SK-N-SH (cell line): ENCODE data around the gene SERPINA3. TPM values are rescaled to one million over a fixed set of nuclear protein-coding genes. Genes with fewer than 3 reads are reported as not detected.

Source experiments
- CTCF ChIA-PET: fragments of 300-600, 350-600 bp; formaldehyde crosslinking; extraction: SDS; loops from one replicate; lab custom pipeline; 2021; lab: Yijun Ruan, JAX
- POLR2A ChIA-PET: fragments of 350-600 bp; sonication (Branson Sonifier 250); formaldehyde crosslinking; extraction: SDS; loops from one replicate; lab custom pipeline; 2020; ENCODE audit warnings: antibody characterized with exemption, inconsistent platforms; lab: Yijun Ruan, JAX
- DNase-seq: peaks from one replicate; pipeline ENCODE4 v3.0.0; 2012
- H2AFZ ChIP-seq: fragments of 200-600 bp; sonication (generic); 2 replicates; pipeline ENCODE4 v1.8.1; 2016; ENCODE audit warnings: antibody characterized with exemption, mild to moderate bottlenecking, low read depth
- H3F3A ChIP-seq: fragments of 200-600 bp; sonication (generic); replicated peaks from 2 replicates; pipeline ENCODE3; 2016; ENCODE audit warnings: antibody characterized with exemption, mild to moderate bottlenecking; ENCODE audit not compliant: insufficient read depth
- H3K27ac ChIP-seq, 2 experiments: fragments of 200-500 bp in 1 of 2; fragments of 200-600 bp in 1 of 2; sonication (Bioruptor generic) in 1 of 2; sonication (generic), shearing (Covaris generic) in 1 of 2; 2 replicates each; pipeline versions ENCODE4 v1.5.1 to v1.6.1; 2014 to 2016; ENCODE audit warnings: low read depth in 2 of 2, inconsistent platforms in 1 of 2, low read length in 1 of 2, mild to moderate bottlenecking in 1 of 2, mixed read lengths in 1 of 2
- H3K27me3 ChIP-seq: fragments of 200-600 bp; sonication (generic), shearing (Covaris generic); 2 replicates; pipeline ENCODE4 v1.6.1; 2016; ENCODE audit warnings: mixed run types; ENCODE audit not compliant: insufficient read depth
- H3K36me3 ChIP-seq, 2 experiments: fragments of 200-500 bp in 1 of 2; fragments of 200-600 bp in 1 of 2; sonication (Bioruptor generic) in 1 of 2; sonication (generic) in 1 of 2; replicated peaks in 1 of 2; 2 replicates each; pipeline versions ENCODE3 to v1.5.1; 2014 to 2016; ENCODE audit warnings: low read length in 1 of 2, mild to moderate bottlenecking in 1 of 2; ENCODE audit not compliant: insufficient read depth in 2 of 2, control insufficient read depth in 1 of 2
- H3K4me1 ChIP-seq, 2 experiments: fragments of 200-500 bp in 1 of 2; fragments of 200-600 bp in 1 of 2; sonication (Bioruptor generic) in 1 of 2; sonication (generic), shearing (Covaris generic) in 1 of 2; 2 replicates each; pipeline versions ENCODE4 v1.5.1 to v1.6.1; 2014 to 2016; ENCODE audit warnings: low read depth in 1 of 2, low read length in 1 of 2, mixed run types in 1 of 2; ENCODE audit not compliant: insufficient read depth in 2 of 2, control insufficient read depth in 1 of 2
- H3K4me2 ChIP-seq: fragments of 200-600 bp; sonication (generic), shearing (Covaris generic); 2 replicates; pipeline ENCODE4 v1.6.1; 2017; ENCODE audit warnings: mixed run types
- H3K4me3 ChIP-seq, 2 experiments: fragments of 200-500 bp in 1 of 2; fragments of 200-600 bp in 1 of 2; sonication (Bioruptor generic) in 1 of 2; sonication (generic), shearing (Covaris generic) in 1 of 2; 2 replicates each; pipeline versions ENCODE4 v1.5.1 to v1.8.1; 2014 to 2016; ENCODE audit warnings: low read depth in 2 of 2, inconsistent platforms in 1 of 2, low read length in 1 of 2, mild to moderate bottlenecking in 1 of 2, mixed read lengths in 1 of 2, moderate library complexity in 1 of 2
- H3K79me2 ChIP-seq: fragments of 200-600 bp; sonication (generic); 2 replicates; pipeline ENCODE4 v1.8.1; 2017; ENCODE audit warnings: mild to moderate bottlenecking; ENCODE audit not compliant: insufficient read depth
- H3K9ac ChIP-seq: fragments of 200-600 bp; sonication (generic); 2 replicates; pipeline ENCODE4 v1.6.1; 2017; ENCODE audit warnings: mixed run types
- H3K9me2 ChIP-seq: fragments of 200-600 bp; sonication (generic); 2 replicates; pipeline ENCODE4 v1.6.1; 2017; ENCODE audit warnings: mixed run types
- H3K9me3 ChIP-seq: fragments of 200-600 bp; sonication (generic); 2 replicates; pipeline ENCODE4 v1.6.1; 2017; ENCODE audit warnings: mixed run types, mild to moderate bottlenecking, moderate library complexity
- H4K20me1 ChIP-seq: fragments of 200-600 bp; sonication (generic); 2 replicates; pipeline ENCODE4 v1.6.1; 2017; ENCODE audit warnings: mild to moderate bottlenecking, mixed run types; ENCODE audit not compliant: insufficient read depth
- CHD2 ChIP-seq: fragments of 150-350 bp; IDR thresholded peaks from 2 replicates; pipeline ENCODE4 v1.6.1; 2018; ENCODE audit warnings: low read length; ENCODE audit not compliant: partially characterized antibody
- EP300 ChIP-seq, 2 experiments: IDR thresholded peaks; 2 replicates each; pipeline versions ENCODE4 v1.4.0 to v1.6.1; 2012; ENCODE audit warnings: borderline replicate concordance in 1 of 2, low read depth in 1 of 2, low read length in 1 of 2
- EZH2phosphoT487 ChIP-seq: fragments of 200-600 bp; sonication (generic); IDR thresholded peaks from 2 replicates; pipeline ENCODE4 v1.6.1; 2017; ENCODE audit warnings: low read depth, mixed run types, mild to moderate bottlenecking, antibody characterized with exemption, moderate library complexity, borderline replicate concordance
- FOSL2 ChIP-seq: IDR thresholded peaks from 2 replicates; pipeline ENCODE4 v1.4.0; 2012; ENCODE audit warnings: low read depth, mild to moderate bottlenecking, moderate library complexity, borderline replicate concordance
- GATA2 ChIP-seq: sonication (generic); formaldehyde crosslinking; IDR thresholded peaks from 2 replicates; pipeline ENCODE4 v1.5.0; 2020; ENCODE audit warnings: mild to moderate bottlenecking, missing genetic modification reagents
- IRF3 ChIP-seq: fragments of 150-350 bp; IDR thresholded peaks from 2 replicates; pipeline ENCODE4 v1.6.1; 2016; ENCODE audit warnings: mild to moderate bottlenecking, low read depth, low read length
- MAX ChIP-seq: IDR thresholded peaks from 2 replicates; pipeline ENCODE4 v1.4.0; 2012; ENCODE audit warnings: low read depth
- MEF2A ChIP-seq: IDR thresholded peaks from 2 replicates; pipeline ENCODE4 v1.4.0; 2012; ENCODE audit warnings: low read depth, borderline replicate concordance
- MXI1 ChIP-seq: IDR thresholded peaks from 2 replicates; pipeline ENCODE4 v1.6.1; 2012; ENCODE audit warnings: mild to moderate bottlenecking, low read depth, low read length, improper control_type of control experiment
- NFIC ChIP-seq: IDR thresholded peaks from 2 replicates; pipeline ENCODE4 v1.4.0; 2012; ENCODE audit warnings: borderline replicate concordance
- PBX3 ChIP-seq: IDR thresholded peaks from 2 replicates; pipeline ENCODE4; 2012
- POLR2AphosphoS5 ChIP-seq: IDR thresholded peaks from 2 replicates; pipeline ENCODE4 v1.6.1; 2012; ENCODE audit warnings: low read depth, low read length
- RAD21 ChIP-seq: IDR thresholded peaks from 2 replicates; pipeline ENCODE4 v1.6.1; 2012; ENCODE audit warnings: mild to moderate bottlenecking, low read length
- REST ChIP-seq: IDR thresholded peaks from 2 replicates; pipeline ENCODE4 v1.6.1; 2012; ENCODE audit warnings: mild to moderate bottlenecking, low read depth, low read length, moderate library complexity
- RFX5 ChIP-seq: IDR thresholded peaks from 2 replicates; pipeline ENCODE4 v1.6.1; 2012; ENCODE audit warnings: mild to moderate bottlenecking, improper control_type of control experiment, low read length
- RXRA ChIP-seq: IDR thresholded peaks from 2 replicates; pipeline ENCODE4 v1.4.0; 2012; ENCODE audit warnings: low read depth, mild to moderate bottlenecking, borderline replicate concordance
- YY1 ChIP-seq: IDR thresholded peaks from 2 replicates; pipeline ENCODE4 v1.4.0; 2012; ENCODE audit warnings: low read depth, mild to moderate bottlenecking
- WGBS: methylation state at CpG from one replicate; pipeline ENCODE4 v1.1.6; 2017; ENCODE audit warnings: low lambda C conversion rate; 5-methylcytosine and 5-hydroxymethylcytosine counted together
- polyA plus RNA-seq, 3 experiments: library from polyadenylated mRNA; depleted of rRNA; stranded (reverse); fragments of >200 nt; gene quantifications; 2 replicates each; pipeline ENCODE4 v1.2.3, GENCODE V29; 2012
- TF ChIP-seq, protein P1 (sequence below): fragments of 150-350 bp; IDR thresholded peaks from 2 replicates; pipeline ENCODE4 v1.6.1; 2017; ENCODE audit warnings: antibody characterized with exemption, low read length, low read depth, borderline replicate concordance
- TF ChIP-seq, protein P2 (sequence below): fragments of 200-600 bp; sonication (generic); IDR thresholded peaks from 2 replicates; pipeline ENCODE4 v1.6.1; 2017; ENCODE audit warnings: antibody characterized with exemption, mild to moderate bottlenecking, moderate library complexity

Gene SERPINA3
- polyA plus RNA-seq, 1 of the 3 experiments (the other 2 are of a cell fraction): 0.25 TPM

GRCh38 chr14:94630396-94630795 lies 18.2 kb downstream of the SERPINA3 start:
- no peaks in the 10 kb centered on the region; the same call in 1 of the 2 replicates for H3K27me3 ChIP-seq
- no peak overlapping the region for H3K4me3 ChIP-seq
- DNase-seq: no peak
- ChIA-PET CTCF (no interaction called here), POLR2A (no interaction called here)
- H3K9me2 ChIP-seq: no peaks in the 10 kb centered on the region
- H3K4me1 ChIP-seq: no peaks in the 10 kb centered on the region
- H3K36me3 ChIP-seq: no peaks in the 10 kb centered on the region
- H3K9ac ChIP-seq: no peak overlapping the region
- no peaks in the 10 kb centered on the region for H3F3A ChIP-seq
- H4K20me1 ChIP-seq: no peaks in the 10 kb centered on the region
- H3K9me3 ChIP-seq: no peaks in the 10 kb centered on the region
- H2AFZ ChIP-seq: no peak overlapping the region
- no peak overlapping the region for H3K27ac ChIP-seq
- H3K79me2 ChIP-seq: no peaks in the 10 kb centered on the region
- TF ChIP-seq FOSL2 (no peak), GATA2 (no peak), PBX3 (no peak), RFX5 (no peak), RXRA (no peak), POLR2AphosphoS5 (no peak), IRF3 (no peak), MEF2A (no peak), NFIC (no peak), YY1 (no peak), CHD2 (no peak)
- TF ChIP-seq, protein P1, sequence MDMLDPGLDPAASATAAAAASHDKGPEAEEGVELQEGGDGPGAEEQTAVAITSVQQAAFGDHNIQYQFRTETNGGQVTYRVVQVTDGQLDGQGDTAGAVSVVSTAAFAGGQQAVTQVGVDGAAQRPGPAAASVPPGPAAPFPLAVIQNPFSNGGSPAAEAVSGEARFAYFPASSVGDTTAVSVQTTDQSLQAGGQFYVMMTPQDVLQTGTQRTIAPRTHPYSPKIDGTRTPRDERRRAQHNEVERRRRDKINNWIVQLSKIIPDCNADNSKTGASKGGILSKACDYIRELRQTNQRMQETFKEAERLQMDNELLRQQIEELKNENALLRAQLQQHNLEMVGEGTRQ: no peak
- TF ChIP-seq, protein P2, sequence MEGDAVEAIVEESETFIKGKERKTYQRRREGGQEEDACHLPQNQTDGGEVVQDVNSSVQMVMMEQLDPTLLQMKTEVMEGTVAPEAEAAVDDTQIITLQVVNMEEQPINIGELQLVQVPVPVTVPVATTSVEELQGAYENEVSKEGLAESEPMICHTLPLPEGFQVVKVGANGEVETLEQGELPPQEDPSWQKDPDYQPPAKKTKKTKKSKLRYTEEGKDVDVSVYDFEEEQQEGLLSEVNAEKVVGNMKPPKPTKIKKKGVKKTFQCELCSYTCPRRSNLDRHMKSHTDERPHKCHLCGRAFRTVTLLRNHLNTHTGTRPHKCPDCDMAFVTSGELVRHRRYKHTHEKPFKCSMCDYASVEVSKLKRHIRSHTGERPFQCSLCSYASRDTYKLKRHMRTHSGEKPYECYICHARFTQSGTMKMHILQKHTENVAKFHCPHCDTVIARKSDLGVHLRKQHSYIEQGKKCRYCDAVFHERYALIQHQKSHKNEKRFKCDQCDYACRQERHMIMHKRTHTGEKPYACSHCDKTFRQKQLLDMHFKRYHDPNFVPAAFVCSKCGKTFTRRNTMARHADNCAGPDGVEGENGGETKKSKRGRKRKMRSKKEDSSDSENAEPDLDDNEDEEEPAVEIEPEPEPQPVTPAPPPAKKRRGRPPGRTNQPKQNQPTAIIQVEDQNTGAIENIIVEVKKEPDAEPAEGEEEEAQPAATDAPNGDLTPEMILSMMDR: no peak
- WGBS: 23% methylated on average over 4 of the region's 4 CpGs
- H3K4me2 ChIP-seq: no peak overlapping the region

- CTCF ChIA-PET: no interaction called here
- DNase-seq: no peak
- Histone ChIP-seq H3K4me2 (no peak overlapping the region), H3K27ac (no peak overlapping the region), H2AFZ (no peak overlapping the region), H3K79me2 (no peaks in the 10 kb centered on the region), H3K4me3 (no peak overlapping the region), H3K9me2 (no peaks in the 10 kb centered on the region), H3K9me3 (no peaks in the 10 kb centered on the region), H3K9ac (no peak overlapping the region), H3K36me3 (no peaks in the 10 kb centered on the region), H3K27me3 (no peaks in the 10 kb centered on the region; the same call in 1 of the 2 replicates), H3F3A (no peaks in the 10 kb centered on the region), H3K4me1 (no peaks in the 10 kb centered on the region), H4K20me1 (no peaks in the 10 kb centered on the region)
- 56% methylated on average over 1 of the region's 1 CpG for WGBS
- no peak for TF ChIP-seq MXI1
- no peak for TF ChIP-seq MAX
- no peak for TF ChIP-seq REST
- no peak for TF ChIP-seq CHD2
- TF ChIP-seq RAD21: no peak
- no peak for TF ChIP-seq EZH2phosphoT487
- TF ChIP-seq RXRA: no peak
- no peak for TF ChIP-seq EP300 (IDR thresholded peaks at IDR 0.05; ENCODE audit: borderline replicate concordance in 1 of 2, low read depth in 1 of 2, low read length in 1 of 2)
- TF ChIP-seq RFX5: no peak
- POLR2A ChIA-PET: no interaction called here
Observed at GRCh38 chr14:94631050-94631449, 18.9 kb downstream of the SERPINA3 start.
